Stimulated activated CD8-positive, alpha-beta memory T cell treated with anti-CD3 and anti-CD28 coated beads, Interleukin-15, amount 100 ng/mL, for 24 hours (primary cell): ENCODE data around the gene CSNK2A3.
"Not testable (repeated sequence)": the region's sequence is repeated elsewhere in the genome, so short reads cannot be mapped to it uniquely, and the experiment has no call there.

Experiments used
- DNase-seq: peaks from one replicate; pipeline ENCODE4 v3.0.0-alpha.2; 2020; ENCODE audit warnings: low read depth

The CSNK2A3 gene

GRCh38 chr11:11379661-11380060, 26.6 kb upstream of the CSNK2A3 start:
- DNase-seq = no peak

- no peak for DNase-seq
Measured at GRCh38 chr11:11378184-11378940, 25.3 kb upstream of the CSNK2A3 start.

GRCh38 chr11:11374358-11375148, 21.5 kb upstream of the CSNK2A3 start:
- DNase-seq = no peak

GRCh38 chr11:11373934-11374333, 20.9 kb upstream of the CSNK2A3 start:
- DNase-seq = no peak

GRCh38 chr11:11372461-11372860, 19.4 kb upstream of the CSNK2A3 start:
- DNase-seq = no peak

GRCh38 chr11:11370962-11371303, 17.9 kb upstream of the CSNK2A3 start:
- no peak for DNase-seq

GRCh38 chr11:11370255-11370961, 17.4 kb upstream of the CSNK2A3 start:
- no peak for DNase-seq

- DNase-seq = no peak
Measured at GRCh38 chr11:11366793-11367192, 13.7 kb upstream of the CSNK2A3 start.

- no peak for DNase-seq
Measured at GRCh38 chr11:11363674-11364073, 10.6 kb upstream of the CSNK2A3 start.

- no peak for DNase-seq
Measured at GRCh38 chr11:11359611-11360010, 6.6 kb upstream of the CSNK2A3 start.

GRCh38 chr11:11356842-11357241, 3.8 kb upstream of the CSNK2A3 start:
- DNase-seq = no peak

GRCh38 chr11:11351851-11352250, 1.2 kb downstream of the CSNK2A3 start:
- not testable (repeated sequence) for DNase-seq

GRCh38 chr11:11351042-11351586, 1.9 kb downstream of the CSNK2A3 start:
- DNase-seq = no peak

GRCh38 chr11:11349870-11350337, 3.1 kb downstream of the CSNK2A3 start:
- DNase-seq = no peak

- no peak for DNase-seq
Measured at GRCh38 chr11:11349106-11349825, 3.8 kb downstream of the CSNK2A3 start.

- no peak for DNase-seq
Measured at GRCh38 chr11:11348303-11348702, 4.7 kb downstream of the CSNK2A3 start.

- no peak for DNase-seq
Measured at GRCh38 chr11:11347592-11347991, 5.5 kb downstream of the CSNK2A3 start.

GRCh38 chr11:11346303-11346702, 6.7 kb downstream of the CSNK2A3 start:
- no peak for DNase-seq

- no peak for DNase-seq
Measured at GRCh38 chr11:11345099-11345498, 8.0 kb downstream of the CSNK2A3 start.

- no peak for DNase-seq
Measured at GRCh38 chr11:11344045-11344444, 9.0 kb downstream of the CSNK2A3 start.

GRCh38 chr11:11338304-11338703, 14.7 kb downstream of the CSNK2A3 start:
- no peak for DNase-seq

GRCh38 chr11:11336664-11337063, 16.4 kb downstream of the CSNK2A3 start:
- DNase-seq = no peak
